Nephron progenitor cell (in vitro differentiated cells): ENCODE results near the gene NPIPB2.
"Not testable (repeated sequence)": the region's sequence is repeated elsewhere in the genome, so short reads cannot be mapped to it uniquely, and the experiment has no call there.

Source experiments
- DNase-seq: peaks from one replicate; pipeline ENCODE4 v3.0.0; 2021
- H3K27ac Mint-ChIP-seq: 2 replicates; pipeline ENCODE4 v1.8.0; 2021; ENCODE audit warnings: mild to moderate bottlenecking, moderate library complexity, mixed read lengths
- H3K27me3 Mint-ChIP-seq: 2 replicates; pipeline ENCODE4 v1.8.0; 2021; ENCODE audit warnings: mild to moderate bottlenecking, low read depth, mixed read lengths; ENCODE audit not compliant: poor library complexity
- H3K36me3 Mint-ChIP-seq: 2 replicates; pipeline ENCODE4 v1.8.0; 2021; ENCODE audit warnings: low read depth, mixed read lengths
- H3K4me1 Mint-ChIP-seq: 2 replicates; pipeline ENCODE4 v1.8.0; 2021; ENCODE audit warnings: mixed read lengths
- H3K4me3 Mint-ChIP-seq: 2 replicates; pipeline ENCODE4 v1.8.0; 2021; ENCODE audit warnings: mild to moderate bottlenecking, moderate library complexity, mixed read lengths
- H3K9me3 Mint-ChIP-seq: 2 replicates; pipeline ENCODE4 v1.8.0; 2021; ENCODE audit warnings: mild to moderate bottlenecking, moderate library complexity, mixed read lengths
- TF ChIP-seq, protein P1 (sequence below): fragments of 200-600 bp; sonication (generic); IDR thresholded peaks from 2 replicates; pipeline ENCODE4 v1.5.0; 2021; ENCODE audit warnings: antibody characterized with exemption

The NPIPB2 gene

DNA sequence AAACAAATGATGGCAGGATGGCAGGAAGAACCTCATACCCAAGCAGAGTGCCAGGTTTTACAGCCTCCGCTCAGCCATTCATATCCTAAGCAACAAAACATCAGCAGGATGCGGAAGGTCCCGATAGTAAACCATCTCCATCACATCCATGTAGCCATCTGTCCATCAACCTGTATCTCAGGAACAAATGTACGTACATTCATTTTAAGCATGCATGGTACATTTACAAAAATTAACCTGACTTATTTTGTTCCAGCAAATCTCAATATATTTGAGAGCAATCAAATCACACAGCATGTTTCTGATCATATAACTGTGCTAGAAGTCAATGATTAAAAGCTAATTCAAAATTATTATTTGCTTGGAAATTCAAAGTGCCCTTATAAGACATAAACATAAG lies at the start of gene NPIPB2:
Gene NPIPB2, minus strand, starts transcription at position 101 of the 400 bp plus-strand sequence. Its CDS starts 0 bp downstream, at position 101.
- H3K4me3 Mint-ChIP-seq, H3K27ac Mint-ChIP-seq, H3K4me1 Mint-ChIP-seq, H3K9me3 Mint-ChIP-seq, H3K27me3 Mint-ChIP-seq, H3K36me3 Mint-ChIP-seq, DNase-seq: not testable (repeated sequence)

DNA sequence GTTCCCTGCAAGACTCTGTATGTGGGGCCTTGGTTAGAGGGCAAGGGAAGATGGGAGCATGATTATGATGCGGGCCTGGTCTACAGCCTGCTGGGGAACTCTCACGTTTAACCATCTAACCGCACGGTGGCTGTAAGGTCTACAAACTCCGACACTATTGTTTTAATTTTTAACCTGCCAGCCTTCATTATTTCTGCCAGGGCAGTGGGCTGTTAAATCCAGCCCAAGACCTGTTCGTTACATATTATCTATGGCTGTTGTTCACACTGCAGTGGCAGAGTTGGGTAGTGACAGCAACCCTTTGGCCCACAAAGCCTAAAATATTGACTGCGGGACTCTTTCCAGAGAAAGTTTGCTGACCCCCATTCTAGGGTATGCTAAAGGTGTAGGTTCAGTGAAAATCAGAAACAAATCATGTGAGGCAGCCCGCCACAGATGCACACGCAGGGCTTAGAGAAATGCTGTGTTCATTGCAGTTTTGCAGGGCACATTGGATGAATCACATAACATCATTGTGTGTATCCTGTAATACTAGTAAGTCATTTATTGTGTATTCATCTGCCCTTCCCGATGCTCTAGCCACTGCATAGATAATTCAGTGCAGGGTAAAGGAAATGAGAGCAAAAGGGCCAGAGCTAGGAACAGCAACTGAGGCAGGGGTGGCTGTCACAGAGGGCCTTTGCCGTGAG lies 49.0 kb upstream of the NPIPB2 start:
- Mint-ChIP-seq H3K27me3 (peaks cover 3% of the 10 kb centered on the region), H3K27ac (peak overlapping the region; percentile 10), H3K9me3 (no peaks in the 10 kb centered on the region), H3K4me1 (peaks cover 33% of the 10 kb centered on the region), H3K36me3 (no peaks in the 10 kb centered on the region), H3K4me3 (no peak overlapping the region)
- DNase-seq, result no peak
- TF ChIP-seq, protein P1, sequence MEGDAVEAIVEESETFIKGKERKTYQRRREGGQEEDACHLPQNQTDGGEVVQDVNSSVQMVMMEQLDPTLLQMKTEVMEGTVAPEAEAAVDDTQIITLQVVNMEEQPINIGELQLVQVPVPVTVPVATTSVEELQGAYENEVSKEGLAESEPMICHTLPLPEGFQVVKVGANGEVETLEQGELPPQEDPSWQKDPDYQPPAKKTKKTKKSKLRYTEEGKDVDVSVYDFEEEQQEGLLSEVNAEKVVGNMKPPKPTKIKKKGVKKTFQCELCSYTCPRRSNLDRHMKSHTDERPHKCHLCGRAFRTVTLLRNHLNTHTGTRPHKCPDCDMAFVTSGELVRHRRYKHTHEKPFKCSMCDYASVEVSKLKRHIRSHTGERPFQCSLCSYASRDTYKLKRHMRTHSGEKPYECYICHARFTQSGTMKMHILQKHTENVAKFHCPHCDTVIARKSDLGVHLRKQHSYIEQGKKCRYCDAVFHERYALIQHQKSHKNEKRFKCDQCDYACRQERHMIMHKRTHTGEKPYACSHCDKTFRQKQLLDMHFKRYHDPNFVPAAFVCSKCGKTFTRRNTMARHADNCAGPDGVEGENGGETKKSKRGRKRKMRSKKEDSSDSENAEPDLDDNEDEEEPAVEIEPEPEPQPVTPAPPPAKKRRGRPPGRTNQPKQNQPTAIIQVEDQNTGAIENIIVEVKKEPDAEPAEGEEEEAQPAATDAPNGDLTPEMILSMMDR, result no peak

DNA sequence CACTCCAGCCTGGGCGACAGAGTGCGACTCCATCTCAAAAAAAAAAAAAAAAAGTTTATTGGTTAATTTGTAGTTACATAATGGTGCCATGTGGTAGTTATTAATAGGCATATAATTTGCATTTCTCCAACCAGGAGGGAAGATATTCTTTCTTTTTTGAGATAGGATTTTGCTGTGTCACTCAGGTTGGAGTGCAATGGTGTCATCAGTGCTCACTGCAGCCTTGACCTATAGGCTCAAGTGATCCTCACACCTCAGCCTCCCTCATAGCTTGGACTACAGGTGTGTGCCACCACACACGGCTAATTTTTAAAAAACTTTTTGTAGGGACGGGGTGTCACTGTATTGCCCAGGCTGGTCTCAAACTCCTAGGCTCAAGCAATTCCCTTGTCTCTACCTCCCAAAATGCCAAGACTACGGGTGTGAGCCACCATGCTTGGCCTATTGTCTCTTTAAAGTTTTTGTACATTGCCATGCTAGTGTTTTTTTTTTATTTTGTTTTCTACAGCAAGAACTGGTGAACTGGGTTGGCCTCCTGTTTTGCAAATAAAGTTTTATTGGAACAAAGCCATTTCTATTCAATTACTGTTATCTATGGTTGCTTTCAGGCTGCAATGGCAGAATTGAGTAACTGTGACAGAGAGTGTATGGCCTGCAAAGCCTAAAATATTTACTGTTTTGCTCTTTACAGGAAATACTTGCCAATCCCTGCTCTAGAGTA lies 46.6 kb upstream of the NPIPB2 start:
- peaks cover 5% of the 10 kb centered on the region for H3K27me3 Mint-ChIP-seq
- H3K27ac Mint-ChIP-seq, result no peak overlapping the region
- no peak overlapping the region for H3K4me3 Mint-ChIP-seq
- H3K4me1 Mint-ChIP-seq, result peaks cover 20% of the 10 kb centered on the region
- TF ChIP-seq, protein P1, result no peak
- no peaks in the 10 kb centered on the region for H3K9me3 Mint-ChIP-seq
- DNase-seq, result no peak
- no peaks in the 10 kb centered on the region for H3K36me3 Mint-ChIP-seq

DNA sequence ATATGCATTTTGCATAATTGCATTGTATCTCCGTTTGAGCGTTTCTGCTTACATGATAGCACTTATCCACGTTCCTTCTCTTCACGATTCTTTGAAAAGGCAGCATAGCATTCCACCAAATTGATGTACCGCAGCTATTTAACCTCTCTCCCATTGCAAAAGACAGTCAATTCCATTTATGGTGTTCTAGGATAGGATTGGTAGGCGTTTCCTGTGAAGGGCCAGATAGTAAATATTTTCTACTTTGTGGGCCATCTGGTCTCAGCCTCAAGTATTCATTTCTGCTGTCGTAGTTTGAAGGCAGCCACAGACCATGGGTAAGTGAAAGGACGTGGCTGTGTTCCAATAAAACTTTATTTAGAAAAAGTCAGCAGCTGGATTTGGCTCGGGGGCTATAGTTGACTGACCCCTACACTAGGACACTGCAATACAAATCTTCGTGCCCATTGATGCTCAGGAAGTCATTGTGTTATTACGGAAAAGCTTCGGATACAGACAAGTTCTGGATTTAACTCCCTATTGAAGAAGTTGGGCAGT lies 44.7 kb upstream of the NPIPB2 start:
- no peak overlapping the region for H3K4me3 Mint-ChIP-seq
- H3K9me3 Mint-ChIP-seq, result no peaks in the 10 kb centered on the region
- no peak overlapping the region for H3K27ac Mint-ChIP-seq
- no peak for DNase-seq
- TF ChIP-seq, protein P1, result no peak
- H3K36me3 Mint-ChIP-seq, result no peaks in the 10 kb centered on the region
- peaks cover 16% of the 10 kb centered on the region for H3K4me1 Mint-ChIP-seq
- H3K27me3 Mint-ChIP-seq, result peaks cover 5% of the 10 kb centered on the region

DNA sequence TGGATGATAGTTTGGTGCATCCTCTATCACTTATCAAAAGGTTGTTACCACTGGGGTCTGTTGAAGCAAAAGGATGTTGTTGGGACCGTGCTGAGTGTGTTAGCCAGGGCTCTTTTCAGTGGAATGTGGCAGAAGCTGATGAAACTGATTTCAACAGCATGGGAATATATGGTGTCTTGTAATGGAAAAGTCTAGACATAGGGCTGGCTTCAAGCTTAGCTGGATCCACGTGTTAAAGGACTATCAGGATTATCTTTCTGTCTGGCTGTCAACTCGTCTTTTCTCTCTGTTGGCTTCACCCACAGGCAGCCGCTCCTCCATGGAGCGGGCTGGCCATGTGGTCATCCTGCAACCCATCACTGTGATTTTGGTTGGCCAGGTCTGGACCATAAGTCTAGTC lies 43.4 kb upstream of the NPIPB2 start:
- H3K9me3 Mint-ChIP-seq, result no peaks in the 10 kb centered on the region
- H3K27ac Mint-ChIP-seq, result no peak overlapping the region
- H3K4me1 Mint-ChIP-seq, result peaks cover 19% of the 10 kb centered on the region
- peaks cover 6% of the 10 kb centered on the region for H3K27me3 Mint-ChIP-seq
- no peak for DNase-seq
- H3K36me3 Mint-ChIP-seq, result no peaks in the 10 kb centered on the region
- no peak overlapping the region for H3K4me3 Mint-ChIP-seq
- TF ChIP-seq, protein P1, result no peak

DNA sequence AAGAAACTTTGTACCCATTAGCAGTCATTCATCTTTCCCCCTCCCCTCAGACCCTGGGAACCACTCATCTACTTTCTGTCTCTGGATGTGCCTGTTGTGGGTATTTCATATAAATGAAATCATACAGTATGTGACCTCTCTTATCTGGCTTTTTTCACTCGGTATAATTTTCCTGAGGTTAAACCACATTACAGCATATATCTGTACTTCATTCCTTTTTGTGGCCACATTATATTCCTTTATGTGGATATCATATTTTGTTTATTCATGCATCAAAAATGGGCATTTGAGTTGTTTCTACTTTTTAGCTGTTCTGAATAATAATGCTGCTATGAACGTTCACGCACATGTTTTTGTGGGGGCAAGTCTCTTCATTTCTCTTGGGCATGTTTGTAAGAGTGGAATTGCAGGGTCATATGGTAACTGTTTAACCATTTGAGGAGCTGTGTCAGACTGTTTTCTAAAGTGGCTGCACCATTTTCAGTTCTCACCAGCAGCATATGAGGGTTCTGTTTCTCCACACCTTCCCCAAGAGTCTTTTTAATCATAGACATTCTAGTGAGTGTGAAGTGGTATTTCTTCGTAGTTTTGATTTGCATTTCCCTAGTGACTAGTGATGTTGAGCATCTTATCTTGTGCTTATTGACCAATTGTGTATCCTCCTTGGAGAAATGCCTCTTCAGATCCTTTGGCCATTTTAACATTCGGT lies 38.4 kb upstream of the NPIPB2 start:
- no peaks in the 10 kb centered on the region for H3K9me3 Mint-ChIP-seq
- DNase-seq, result no peak
- no peak overlapping the region for H3K27ac Mint-ChIP-seq
- H3K27me3 Mint-ChIP-seq, result peaks cover 14% of the 10 kb centered on the region
- TF ChIP-seq, protein P1, result no peak
- no peak overlapping the region for H3K4me3 Mint-ChIP-seq
- peaks cover 37% of the 10 kb centered on the region for H3K4me1 Mint-ChIP-seq
- H3K36me3 Mint-ChIP-seq, result peaks cover 5% of the 10 kb centered on the region
